ENCODE results near the gene RNF220.

Gene RNF220

DNA sequence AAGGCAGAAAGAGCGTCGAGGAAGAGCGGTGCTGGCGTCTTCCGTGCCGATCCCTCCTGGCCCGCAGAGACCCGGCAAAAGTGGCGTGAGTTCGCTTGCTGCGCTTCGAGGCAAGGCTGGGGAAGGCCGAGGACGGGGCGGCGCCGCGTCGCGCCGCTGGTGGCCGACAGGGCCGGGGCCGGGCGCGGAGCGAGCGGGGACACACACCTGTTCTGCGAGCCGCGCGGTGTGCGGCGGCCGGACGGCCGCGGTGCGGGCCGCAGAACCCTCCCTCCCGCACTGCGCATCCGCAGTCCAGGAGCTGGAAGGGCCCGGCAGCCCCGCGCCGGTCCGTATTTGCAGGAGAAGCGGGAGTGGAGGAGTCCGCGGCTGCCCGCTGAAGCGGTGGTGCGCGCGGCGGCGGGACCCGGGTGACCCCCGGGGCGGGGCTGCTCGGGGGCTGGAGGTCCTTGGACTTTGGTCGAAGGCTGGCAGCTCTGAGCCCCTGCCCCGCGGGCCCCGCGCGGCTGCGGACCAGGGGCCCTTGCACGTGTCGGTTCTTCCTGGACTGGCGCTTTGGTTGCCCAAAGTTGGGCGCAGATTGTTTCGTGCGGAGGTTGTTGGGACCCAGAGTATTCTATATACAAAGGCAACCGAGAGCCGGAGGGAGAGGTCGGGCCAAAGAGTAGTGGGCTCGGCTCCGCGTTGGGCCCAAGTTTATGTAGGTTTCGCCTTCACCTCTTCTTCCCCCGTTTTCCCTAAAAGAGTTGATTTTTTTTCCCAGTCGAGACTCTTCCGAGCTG lies 2.6 kb downstream of the RNF220 start:
- no peak for DNase-seq

- DNase-seq, result no peak
Measured at GRCh38 chr1:44408212-44408582, 3.1 kb downstream of the RNF220 start.

DNA sequence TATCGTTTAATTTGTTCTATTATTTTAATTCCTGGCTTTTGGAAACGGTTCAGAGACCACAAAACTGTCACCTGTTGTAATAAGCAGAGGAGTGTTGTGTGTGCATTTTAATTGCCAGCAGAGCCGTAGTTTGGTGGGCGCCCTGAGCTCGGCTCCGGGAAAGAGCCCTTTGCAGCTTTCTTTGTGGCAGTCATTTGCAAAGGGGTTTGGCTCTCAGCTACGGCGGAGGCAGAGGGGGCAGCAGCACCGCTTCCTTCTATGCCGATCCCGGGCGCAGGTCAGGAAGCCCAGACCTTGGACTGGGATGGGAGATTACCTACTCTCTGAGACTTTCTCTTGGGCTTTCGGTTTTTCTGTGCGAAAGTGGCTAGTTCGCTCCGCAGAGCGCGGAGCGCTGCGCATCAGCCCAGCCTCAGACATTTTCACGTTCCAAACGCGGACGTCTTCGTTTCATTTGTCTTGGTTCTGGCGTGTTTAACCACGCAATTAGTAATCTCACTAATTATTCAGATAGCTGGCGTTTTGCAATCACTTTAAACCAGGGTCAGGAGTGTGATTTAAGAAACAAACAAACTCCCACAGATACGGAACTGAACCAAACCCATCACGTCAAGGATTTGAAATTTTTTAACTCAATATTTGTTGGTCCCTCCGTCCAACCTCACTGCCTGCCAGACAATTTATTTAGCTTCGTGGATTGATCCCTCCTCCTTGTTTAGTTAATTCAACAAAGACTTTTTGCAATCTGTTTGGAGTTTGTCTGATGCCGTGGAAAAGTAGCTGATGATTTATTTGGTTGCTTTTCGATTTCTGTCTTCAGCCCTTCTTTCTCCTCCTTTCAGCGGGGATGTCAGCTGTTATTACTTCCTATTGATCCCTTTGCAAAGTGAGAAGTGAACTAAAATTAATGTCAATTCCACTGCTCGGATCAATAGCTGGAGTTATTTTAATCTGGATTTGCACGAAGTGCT lies 3.9 kb downstream of the RNF220 start:
- DNase-seq, result no peak

DNA sequence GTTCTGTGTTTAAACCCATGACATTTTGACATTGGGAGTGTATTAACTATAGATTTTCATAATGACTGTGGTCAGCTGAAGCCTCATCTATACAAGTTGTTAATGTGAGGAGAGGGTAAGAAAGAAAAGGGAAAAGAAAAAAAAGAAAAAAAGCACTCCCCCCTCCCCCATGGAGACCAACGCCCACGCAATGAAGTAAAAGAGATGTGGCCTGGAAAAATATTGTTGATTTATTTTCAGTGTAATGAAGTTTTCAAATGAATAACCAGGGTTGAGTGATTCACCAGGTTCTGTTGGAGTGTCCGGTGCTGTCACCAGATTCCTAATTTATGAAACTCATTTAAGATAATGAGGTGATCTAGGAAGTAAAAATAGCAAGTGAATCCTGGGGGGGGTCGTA lies 4.7 kb downstream of the RNF220 start:
- no peak for DNase-seq

DNA sequence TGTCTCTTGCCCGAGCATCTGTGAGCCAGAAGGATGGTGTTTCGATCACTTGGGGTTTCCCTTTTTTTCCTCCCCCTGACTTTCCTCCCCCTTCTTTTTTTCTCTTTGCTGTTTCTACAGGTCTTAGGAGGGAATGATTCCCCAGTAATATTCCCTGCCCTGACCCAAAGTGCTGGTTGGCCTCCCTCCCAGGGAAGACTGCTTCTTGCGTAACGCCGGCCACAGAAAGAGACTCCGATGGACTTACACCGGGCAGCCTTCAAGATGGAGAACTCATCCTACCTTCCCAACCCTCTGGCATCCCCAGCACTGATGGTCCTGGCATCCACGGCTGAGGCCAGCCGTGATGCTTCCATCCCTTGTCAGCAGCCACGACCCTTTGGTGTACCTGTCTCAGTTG lies 6.8 kb downstream of the RNF220 start:
- DNase-seq, result no peak

- no peak for DNase-seq
Measured at GRCh38 chr1:44412601-44413000, 7.5 kb downstream of the RNF220 start.

- no peak for DNase-seq
Measured at GRCh38 chr1:44413740-44414139, 8.7 kb downstream of the RNF220 start.

DNA sequence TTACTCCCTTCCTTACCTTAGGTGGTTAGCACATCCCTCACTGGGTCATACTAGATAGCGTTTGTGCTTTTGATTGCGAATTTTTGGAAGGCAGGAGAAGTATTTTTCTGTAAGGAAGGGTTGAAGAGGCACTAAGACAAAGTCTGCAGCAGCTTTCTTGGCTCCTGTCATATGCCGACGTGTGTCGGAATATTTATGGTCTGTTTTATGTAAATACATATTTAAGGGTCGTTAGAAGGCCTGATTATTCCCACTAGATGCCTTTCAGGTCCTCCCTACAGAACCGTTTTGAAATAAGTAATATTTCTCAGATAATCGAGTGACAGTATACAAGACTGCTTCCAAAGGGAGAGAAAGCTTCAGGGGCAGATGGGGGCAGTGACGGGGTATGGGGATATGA lies 10.0 kb downstream of the RNF220 start:
- no peak for DNase-seq

DNA sequence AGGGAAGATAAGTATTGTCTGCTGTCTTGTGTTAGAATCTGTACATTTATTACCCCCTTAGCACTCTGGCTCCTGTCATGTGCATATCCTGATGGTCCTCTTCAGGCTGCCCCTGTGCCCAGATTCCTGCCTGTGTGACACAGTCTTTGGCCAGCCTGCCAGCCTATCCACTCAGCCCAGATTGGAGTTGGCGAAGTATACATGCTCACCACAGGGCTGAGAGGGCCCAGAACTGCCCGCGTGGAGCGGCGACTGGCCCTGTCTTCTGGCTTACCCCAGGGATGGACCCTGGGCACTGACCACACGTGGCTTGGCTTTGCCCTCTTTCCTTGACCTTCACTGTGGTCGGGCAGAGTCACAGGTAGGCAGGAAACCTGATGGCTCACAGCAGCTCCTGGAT lies 11.4 kb downstream of the RNF220 start:
- no peak for DNase-seq

DNA sequence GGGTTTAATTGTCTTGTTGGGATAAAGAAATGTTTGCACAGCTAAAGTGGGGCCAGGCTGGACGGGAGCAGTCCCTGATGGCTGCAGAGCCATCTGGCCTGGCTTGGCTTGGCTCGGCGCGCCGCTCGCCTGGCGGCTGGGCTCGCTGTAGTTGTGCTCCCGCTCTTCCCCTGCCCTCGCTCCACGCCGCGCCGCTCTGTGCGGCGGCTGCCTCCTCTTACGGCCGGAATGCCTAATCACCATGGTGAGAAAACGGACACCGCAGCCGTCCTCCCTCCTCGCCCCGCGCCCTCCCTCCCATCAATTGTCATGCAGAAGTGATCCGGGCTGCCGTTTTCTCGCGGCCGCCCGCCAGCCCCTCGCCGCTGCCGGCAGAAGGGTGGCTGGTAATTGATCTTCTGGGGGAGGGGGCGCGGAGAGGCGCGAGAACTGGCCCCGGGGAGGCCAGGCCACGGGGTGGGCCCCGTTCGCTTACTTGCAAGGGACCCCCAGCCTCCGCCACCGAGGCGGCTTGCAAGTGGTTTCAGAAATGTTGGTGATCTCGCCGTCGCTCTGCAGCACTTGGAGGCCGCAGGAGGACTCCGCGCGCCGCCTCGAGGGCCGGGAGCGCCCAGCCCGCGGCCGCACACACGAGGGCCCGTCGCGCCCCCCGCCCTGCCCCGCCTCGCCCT lies 12.4 kb downstream of the RNF220 start:
- DNase-seq, result no peak

DNA sequence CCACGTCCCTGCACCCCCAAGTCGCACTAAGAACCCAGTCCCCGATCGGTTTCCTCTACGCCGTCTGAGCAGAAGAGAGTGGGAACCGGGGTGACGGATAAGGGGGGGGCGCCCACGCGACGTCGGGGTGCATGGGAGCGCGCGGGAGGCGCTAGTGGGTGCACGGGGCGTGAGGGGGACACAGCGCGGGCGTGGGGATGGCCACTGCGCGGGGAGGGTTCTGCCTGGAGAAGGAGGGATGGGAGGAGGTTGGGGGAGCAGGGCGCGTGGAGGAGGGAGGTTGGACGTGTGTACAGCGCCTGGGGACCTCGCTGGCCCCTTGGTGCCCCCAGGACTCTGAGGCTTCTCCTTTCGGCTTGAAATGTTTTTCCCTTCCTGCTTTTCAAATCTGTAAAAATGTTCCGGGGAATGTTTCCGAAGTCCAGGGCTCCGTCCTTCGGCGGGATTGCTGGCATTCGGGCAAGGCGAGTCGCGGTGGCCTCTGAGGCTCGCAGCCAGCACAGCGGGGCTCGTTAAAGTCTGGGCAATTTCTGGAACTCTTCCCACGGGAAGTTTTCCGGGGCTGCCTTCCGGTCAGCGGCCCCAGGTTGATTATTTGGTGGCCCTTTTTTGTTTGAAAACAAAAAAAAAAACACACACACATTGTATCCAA lies 13.1 kb downstream of the RNF220 start:
- DNase-seq, result no peak

DNA sequence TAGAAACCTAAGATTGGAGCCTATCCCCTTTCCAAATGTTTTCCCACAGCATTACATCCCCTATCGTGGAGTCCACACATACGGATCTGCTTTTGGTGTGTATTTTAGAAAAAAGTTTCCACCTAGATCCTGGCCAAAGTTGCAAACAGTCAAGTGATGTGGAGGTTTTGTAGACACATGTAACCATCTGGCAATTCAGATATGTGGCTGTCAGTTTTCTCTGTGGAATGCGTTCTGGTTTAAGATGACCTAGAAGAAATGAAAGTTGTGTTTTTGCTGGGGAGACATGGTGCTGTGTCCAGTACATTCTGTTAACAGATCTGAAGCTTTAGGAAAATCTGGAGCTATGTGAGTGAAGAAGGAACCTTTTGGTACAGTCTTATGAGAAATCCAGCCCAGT lies 14.8 kb downstream of the RNF220 start:
- DNase-seq, result no peak

GRCh38 chr1:44420535-44420934 lies 15.5 kb downstream of the RNF220 start:
- DNase-seq, result no peak

- no peak for DNase-seq
Measured at GRCh38 chr1:44421446-44421884, 16.4 kb downstream of the RNF220 start.

GRCh38 chr1:44422161-44422560 lies 17.1 kb downstream of the RNF220 start:
- no peak for DNase-seq

DNA sequence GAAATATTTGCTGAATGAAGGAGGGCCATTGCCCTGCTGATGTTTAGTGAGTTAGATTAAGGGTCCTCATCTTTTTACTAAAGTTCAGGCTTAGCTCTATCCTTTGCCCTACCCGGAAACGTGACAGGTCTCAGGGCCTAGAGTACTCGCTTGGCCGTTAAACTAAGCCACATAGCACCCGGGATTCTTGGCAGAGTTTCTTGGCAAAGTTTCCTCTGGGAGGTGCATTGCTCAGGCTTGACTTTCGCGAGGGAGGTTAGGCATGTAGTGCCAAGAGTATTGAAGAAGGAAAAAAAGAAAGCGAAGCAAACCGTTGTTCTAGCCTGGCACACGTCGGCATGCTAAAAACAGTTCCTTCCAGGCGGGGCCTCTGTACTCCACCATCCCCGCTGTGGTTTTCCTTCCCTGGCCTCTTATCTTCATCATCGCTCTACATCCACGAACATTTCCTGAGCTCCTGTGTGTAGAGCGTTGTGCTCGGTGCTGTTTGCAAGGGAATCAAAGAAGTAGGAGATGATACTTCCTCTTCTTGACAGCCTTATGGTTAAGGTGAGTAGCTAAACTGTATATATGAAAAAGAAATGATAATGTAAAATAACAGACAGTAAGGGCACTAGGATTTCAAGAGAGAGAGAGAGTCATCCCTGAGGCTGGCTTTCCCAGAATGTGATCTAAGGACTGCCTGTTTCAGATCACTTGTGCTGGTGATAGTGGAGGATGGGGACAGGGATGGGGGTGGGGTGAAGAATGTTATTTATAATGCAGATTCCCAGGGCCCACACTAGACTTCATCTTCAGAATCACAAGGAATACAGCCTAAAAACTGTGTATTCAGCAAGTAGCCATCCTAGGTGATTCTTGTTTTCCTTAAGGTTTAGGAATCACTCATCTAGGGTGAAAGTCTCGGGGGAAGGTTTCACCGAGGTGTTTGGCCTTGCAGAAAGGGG lies 18.8 kb downstream of the RNF220 start:
- no peak for DNase-seq

DNA sequence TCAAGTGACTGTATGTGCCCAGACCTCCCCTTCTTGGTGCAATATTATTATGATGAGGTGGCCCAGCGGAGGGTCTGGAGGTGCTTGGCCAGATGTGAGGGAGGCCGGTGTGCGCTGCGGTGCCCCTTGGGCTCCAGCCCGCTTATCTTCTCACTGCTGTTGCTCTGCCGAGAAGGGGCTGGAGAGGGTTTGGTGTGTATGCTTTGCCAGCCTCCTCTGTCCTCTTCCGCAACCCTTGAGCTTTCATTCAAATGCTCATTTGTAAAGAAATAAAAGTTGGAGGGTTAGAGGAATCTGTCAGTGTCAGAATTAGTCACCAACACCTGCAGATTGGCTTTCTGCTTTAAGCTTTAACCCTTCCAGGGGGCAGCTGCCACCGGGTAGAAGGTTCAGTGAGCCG lies 19.7 kb downstream of the RNF220 start:
- DNase-seq, result no peak

GRCh38 chr1:44425341-44426082 lies 20.5 kb downstream of the RNF220 start:
- DNase-seq, result no peak

GRCh38 chr1:44431861-44432260 lies 26.8 kb downstream of the RNF220 start:
- DNase-seq, result no peak

- no peak for DNase-seq
Measured at GRCh38 chr1:44433209-44433608, 28.2 kb downstream of the RNF220 start.
